Body of pancreas (tissue), 4 donors: ENCODE measurements around the gene CSKMT.

Source experiments
- POLR2A ChIP-seq, 3 donors: fragments of 450-650 bp; IDR thresholded peaks; one replicate each; pipeline ENCODE4 v1.6.1; 2016; ENCODE audit warnings: antibody characterized with exemption in 3 of 3, mild to moderate bottlenecking in 2 of 3
- TF ChIP-seq, protein P1 (sequence below), 7 experiments: fragments of 450-650 bp in 4 of 7; fragments of 200-600 bp in 3 of 7; sonication (generic) in 3 of 7; IDR thresholded peaks; one replicate each; pipeline ENCODE4 v1.5.1; 2016 to 2019; ENCODE audit warnings: antibody characterized with exemption in 7 of 7

- TF ChIP-seq, protein P1, sequence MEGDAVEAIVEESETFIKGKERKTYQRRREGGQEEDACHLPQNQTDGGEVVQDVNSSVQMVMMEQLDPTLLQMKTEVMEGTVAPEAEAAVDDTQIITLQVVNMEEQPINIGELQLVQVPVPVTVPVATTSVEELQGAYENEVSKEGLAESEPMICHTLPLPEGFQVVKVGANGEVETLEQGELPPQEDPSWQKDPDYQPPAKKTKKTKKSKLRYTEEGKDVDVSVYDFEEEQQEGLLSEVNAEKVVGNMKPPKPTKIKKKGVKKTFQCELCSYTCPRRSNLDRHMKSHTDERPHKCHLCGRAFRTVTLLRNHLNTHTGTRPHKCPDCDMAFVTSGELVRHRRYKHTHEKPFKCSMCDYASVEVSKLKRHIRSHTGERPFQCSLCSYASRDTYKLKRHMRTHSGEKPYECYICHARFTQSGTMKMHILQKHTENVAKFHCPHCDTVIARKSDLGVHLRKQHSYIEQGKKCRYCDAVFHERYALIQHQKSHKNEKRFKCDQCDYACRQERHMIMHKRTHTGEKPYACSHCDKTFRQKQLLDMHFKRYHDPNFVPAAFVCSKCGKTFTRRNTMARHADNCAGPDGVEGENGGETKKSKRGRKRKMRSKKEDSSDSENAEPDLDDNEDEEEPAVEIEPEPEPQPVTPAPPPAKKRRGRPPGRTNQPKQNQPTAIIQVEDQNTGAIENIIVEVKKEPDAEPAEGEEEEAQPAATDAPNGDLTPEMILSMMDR (IDR thresholded peaks at IDR 0.05): no peak
- no peak for TF ChIP-seq POLR2A (IDR thresholded peaks at IDR 0.05)
Observed at GRCh38 chr11:62654297-62654696, 10.8 kb upstream of the CSKMT start.
